Neural cell (in vitro differentiated cells): ENCODE measurements around the gene PNPLA6. TPM values are rescaled to one million over a fixed set of nuclear protein-coding genes. Genes with fewer than 3 reads are reported as not detected.

Experiments
- H2AFZ ChIP-seq: fragments of 200-600, 300-800 bp; sonication (generic), shearing (Covaris generic); 2 replicates; pipeline ENCODE4 v1.6.0; 2014; ENCODE audit warnings: low read depth, mild to moderate bottlenecking, antibody characterized with exemption, low read length, moderate library complexity
- H3F3A ChIP-seq: fragments of 200-600 bp; shearing (Covaris generic); 2 replicates; pipeline ENCODE4 v1.6.1; 2016; ENCODE audit warnings: mild to moderate bottlenecking, moderate library complexity, mixed read lengths, antibody characterized with exemption, low read length; ENCODE audit not compliant: insufficient read depth, poor library complexity, severe bottlenecking
- H3K27ac ChIP-seq: fragments of 200-600, 300-800 bp; sonication (generic), shearing (Covaris generic); 2 replicates; pipeline ENCODE4 v1.5.1; 2014; ENCODE audit warnings: mild to moderate bottlenecking, low read length, moderate library complexity
- H3K27me3 ChIP-seq: fragments of 300-800, 200-600 bp; sonication (generic), shearing (Covaris generic); 2 replicates; pipeline ENCODE4 v1.6.0; 2014; ENCODE audit warnings: mild to moderate bottlenecking, low read depth, low read length, moderate library complexity; ENCODE audit not compliant: insufficient read depth
- H3K36me3 ChIP-seq: fragments of 300-800, 200-600 bp; sonication (generic), shearing (Covaris generic); 2 replicates; pipeline ENCODE4 v1.5.1; 2014; ENCODE audit warnings: mild to moderate bottlenecking, antibody characterized with exemption, low read length, moderate library complexity; ENCODE audit not compliant: insufficient read depth
- H3K4me2 ChIP-seq: fragments of 300-800, 200-600 bp; sonication (generic), shearing (Covaris generic); 2 replicates; pipeline ENCODE4 v1.6.0; 2014; ENCODE audit warnings: mild to moderate bottlenecking, low read length
- H3K4me3 ChIP-seq: fragments of 300-800, 200-600 bp; sonication (generic), shearing (Covaris generic); 2 replicates; pipeline ENCODE4 v1.5.1; 2014; ENCODE audit warnings: mild to moderate bottlenecking, low read length, moderate library complexity
- H3K79me2 ChIP-seq: fragments of 200-600 bp; shearing (Covaris generic); replicated peaks from 2 replicates; pipeline ENCODE4 v1.6.0; 2014; ENCODE audit warnings: mild to moderate bottlenecking, low read length, moderate library complexity; ENCODE audit not compliant: insufficient read depth
- H3K9ac ChIP-seq: fragments of 300-800, 200-600 bp; sonication (generic), shearing (Covaris generic); 2 replicates; pipeline ENCODE4 v1.6.1; 2016; ENCODE audit warnings: mild to moderate bottlenecking, low read length, mixed read lengths
- H3K9me2 ChIP-seq: fragments of 200-600 bp; shearing (Covaris generic); 2 replicates; pipeline ENCODE4 v1.6.1; 2016; ENCODE audit warnings: mild to moderate bottlenecking, low read length, mixed read lengths; ENCODE audit not compliant: insufficient read depth
- H3K9me3 ChIP-seq: fragments of 200-600, 300-800 bp; sonication (generic), shearing (Covaris generic); 2 replicates; pipeline ENCODE4 v1.6.1; 2016; ENCODE audit warnings: mild to moderate bottlenecking, mixed run types, low read length, moderate library complexity, mixed read lengths
- H4K20me1 ChIP-seq: fragments of 200-600 bp; shearing (Covaris generic); 2 replicates; pipeline ENCODE4 v1.6.1; 2016; ENCODE audit warnings: mild to moderate bottlenecking, mixed run types; ENCODE audit not compliant: insufficient read depth
- CTCF ChIP-seq: fragments of 450-650 bp; IDR thresholded peaks from 2 replicates; pipeline ENCODE4 v1.5.1; 2014; ENCODE audit warnings: antibody characterized with exemption, mild to moderate bottlenecking, moderate library complexity; ENCODE audit not compliant: poor library complexity, severe bottlenecking
- EP300 ChIP-seq: fragments of 450-650 bp; conservative IDR thresholded peaks from 2 replicates; pipeline ENCODE4 v1.6.1; 2014; ENCODE audit warnings: antibody characterized with exemption, mild to moderate bottlenecking, moderate library complexity; ENCODE audit not compliant: poor library complexity, severe bottlenecking
- EZH2 ChIP-seq: fragments of 200-600, 300-800 bp; shearing (Covaris generic), sonication (generic); IDR thresholded peaks from 2 replicates; pipeline ENCODE4 v1.6.1; 2014; ENCODE audit warnings: antibody characterized with exemption, low read length, borderline replicate concordance, mild to moderate bottlenecking; ENCODE audit not compliant: insufficient read depth, poor library complexity, severe bottlenecking
- MXI1 ChIP-seq: fragments of 450-650 bp; conservative IDR thresholded peaks from 2 replicates; pipeline ENCODE4 v1.6.1; 2014; ENCODE audit warnings: antibody characterized with exemption, mild to moderate bottlenecking; ENCODE audit not compliant: poor library complexity, severe bottlenecking
- POLR2AphosphoS5 ChIP-seq: IDR thresholded peaks from 2 replicates; pipeline ENCODE4 v1.6.1; 2012
- RAD21 ChIP-seq: fragments of 450-650 bp; conservative IDR thresholded peaks from 2 replicates; pipeline ENCODE4 v1.6.1; 2014; ENCODE audit warnings: antibody characterized with exemption, mild to moderate bottlenecking, moderate library complexity
- REST ChIP-seq: IDR thresholded peaks from 2 replicates; pipeline ENCODE4 v1.6.1; 2012; ENCODE audit warnings: borderline replicate concordance
- SMC3 ChIP-seq: fragments of 450-650 bp; conservative IDR thresholded peaks from 2 replicates; pipeline ENCODE4 v1.6.1; 2014; ENCODE audit warnings: antibody characterized with exemption, mild to moderate bottlenecking, moderate library complexity; ENCODE audit not compliant: poor library complexity
- TAF1 ChIP-seq: IDR thresholded peaks from 2 replicates; pipeline ENCODE4 v1.6.1; 2012; ENCODE audit warnings: low read depth
- polyA plus RNA-seq: library from polyadenylated mRNA; depleted of rRNA; stranded (reverse); fragments of >200 nt; gene quantifications from 2 replicates; pipeline ENCODE4 v1.2.3, GENCODE V29; 2014

PNPLA6 gene
- polyA plus RNA-seq, 1 donor from 2014 or later, result 10.8 TPM

DNA sequence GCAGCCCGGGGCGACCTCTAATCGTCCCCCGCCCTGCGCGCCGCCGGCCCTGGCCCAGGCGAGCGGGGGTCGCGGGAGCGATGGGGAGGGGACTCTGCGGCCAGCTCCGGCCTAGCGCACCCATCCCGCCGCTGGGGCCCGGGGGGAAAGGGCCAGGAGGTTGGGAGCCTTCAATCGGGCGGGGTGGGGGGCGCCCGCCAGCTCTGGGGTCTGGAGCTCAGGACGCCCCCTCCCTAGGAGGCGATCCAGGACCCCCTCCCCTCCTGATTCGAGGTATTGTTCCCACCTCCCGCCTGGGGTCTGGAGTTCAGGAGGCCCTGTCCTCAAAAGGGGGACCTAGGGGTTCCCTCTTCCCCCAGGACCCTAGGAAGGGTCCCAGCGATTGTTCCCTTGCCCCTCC lies 19.2 kb upstream of the PNPLA6 start:
- TF ChIP-seq REST (no peak), MXI1 (no peak), RAD21 (no peak), EZH2 (no peak), SMC3 (no peak), EP300 (no peak), CTCF (no peak), POLR2AphosphoS5 (no peak), TAF1 (no peak)
- Histone ChIP-seq H2AFZ (peak overlapping the region; percentile 38), H3K27ac (peak overlapping the region; percentile 77)

DNA sequence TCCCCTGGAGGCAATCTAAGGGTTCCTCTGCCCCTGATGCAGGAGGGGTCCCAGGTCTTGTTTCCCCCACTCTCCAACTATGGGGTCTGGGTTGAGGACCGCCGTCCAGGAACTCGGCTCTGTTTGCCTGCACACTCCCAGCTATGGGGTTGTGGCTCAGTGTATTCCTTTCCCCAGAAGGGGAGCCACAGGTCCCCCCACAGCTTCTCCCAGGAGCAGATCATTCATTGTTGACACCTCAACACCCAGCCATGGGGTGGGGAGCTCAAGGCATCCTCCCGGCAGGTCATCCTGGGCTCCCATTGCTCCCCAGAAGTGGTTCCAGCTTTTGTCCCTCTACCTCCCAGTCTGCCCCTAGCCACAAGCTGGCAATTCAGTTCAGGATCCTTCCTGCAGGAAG lies 18.6 kb upstream of the PNPLA6 start:
- Histone ChIP-seq H3K36me3 (no peaks in the 10 kb centered on the region), H3K4me3 (peak overlapping the region; percentile 93), H3K9me2 (no peaks in the 10 kb centered on the region), H3K9ac (peak overlapping the region; percentile 92), H3K27me3 (no peaks in the 10 kb centered on the region), H2AFZ (peak overlapping the region; percentile 38), H3K9me3 (no peaks in the 10 kb centered on the region), H3F3A (no peaks in the 10 kb centered on the region), H4K20me1 (no peaks in the 10 kb centered on the region), H3K4me2 (peak overlapping the region; percentile 84), H3K79me2 (peaks cover 22% of the 10 kb centered on the region), H3K27ac (peak overlapping the region; percentile 77)
- TF ChIP-seq POLR2AphosphoS5 (no peak), EP300 (no peak), RAD21 (no peak), SMC3 (no peak), EZH2 (no peak), TAF1 (no peak), CTCF (no peak), REST (no peak), MXI1 (no peak)

More for the DNA sequence above, 19.2 kb upstream of the PNPLA6 start:
- H3K27me3 ChIP-seq, result no peaks in the 10 kb centered on the region
- H3K36me3 ChIP-seq, result no peaks in the 10 kb centered on the region
- peak overlapping the region; percentile 92 for H3K9ac ChIP-seq
- no peaks in the 10 kb centered on the region for H3F3A ChIP-seq
- H3K79me2 ChIP-seq, result peaks cover 22% of the 10 kb centered on the region
- no peaks in the 10 kb centered on the region for H3K9me2 ChIP-seq
- H3K4me3 ChIP-seq, result peak overlapping the region; percentile 93
- peak overlapping the region; percentile 84 for H3K4me2 ChIP-seq
- no peaks in the 10 kb centered on the region for H3K9me3 ChIP-seq
- no peaks in the 10 kb centered on the region for H4K20me1 ChIP-seq
